HG03066 (cell line): ENCODE results near the gene CCNQ.
"Not testable (repeated sequence)": the region's sequence is repeated elsewhere in the genome, so short reads cannot be mapped to it uniquely, and the experiment has no call there.

Experiments
- ATAC-seq: cut with Tn5 transposase; IDR thresholded peaks from one replicate; pipeline ENCODE4 v1.9.1; 2021; ENCODE audit warnings: low read depth; ENCODE audit not compliant: unreplicated experiment

Gene CCNQ

DNA sequence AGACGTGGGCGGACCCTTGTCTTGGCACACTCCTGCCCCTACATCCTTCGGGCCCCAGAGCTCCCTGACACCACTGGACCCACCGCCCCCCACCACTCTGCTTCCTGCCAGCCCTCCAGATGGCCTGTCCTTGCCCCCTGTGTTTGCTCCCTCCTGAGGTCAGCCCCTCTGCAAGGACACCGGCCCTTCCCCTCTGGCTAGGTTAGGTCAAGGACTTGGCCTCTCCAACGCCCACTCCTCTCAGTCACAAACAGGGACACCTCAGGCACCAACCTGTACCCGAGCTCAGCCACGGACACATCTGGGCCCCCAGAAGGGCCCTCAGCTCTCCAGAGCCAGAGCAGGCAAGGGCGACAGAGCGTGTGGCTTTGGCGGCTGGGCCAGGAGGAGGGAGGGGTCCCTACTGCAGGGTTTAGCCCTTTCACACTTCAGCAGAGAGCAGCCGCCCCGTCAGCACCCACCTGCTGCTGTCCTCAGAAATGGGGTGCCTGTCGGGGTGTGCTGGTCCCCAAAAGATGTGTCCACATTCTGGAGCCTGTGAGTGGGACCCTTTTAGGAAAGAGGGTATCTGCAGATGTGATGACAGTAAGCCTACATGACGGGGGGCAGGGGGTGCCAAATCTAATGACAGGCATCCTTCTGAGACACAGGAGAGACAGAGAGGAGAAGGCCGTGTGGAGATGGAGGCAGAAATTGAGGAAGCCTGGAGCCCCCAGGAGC is 24.5 kb upstream of the CCNQ start:
- no peak for ATAC-seq

DNA sequence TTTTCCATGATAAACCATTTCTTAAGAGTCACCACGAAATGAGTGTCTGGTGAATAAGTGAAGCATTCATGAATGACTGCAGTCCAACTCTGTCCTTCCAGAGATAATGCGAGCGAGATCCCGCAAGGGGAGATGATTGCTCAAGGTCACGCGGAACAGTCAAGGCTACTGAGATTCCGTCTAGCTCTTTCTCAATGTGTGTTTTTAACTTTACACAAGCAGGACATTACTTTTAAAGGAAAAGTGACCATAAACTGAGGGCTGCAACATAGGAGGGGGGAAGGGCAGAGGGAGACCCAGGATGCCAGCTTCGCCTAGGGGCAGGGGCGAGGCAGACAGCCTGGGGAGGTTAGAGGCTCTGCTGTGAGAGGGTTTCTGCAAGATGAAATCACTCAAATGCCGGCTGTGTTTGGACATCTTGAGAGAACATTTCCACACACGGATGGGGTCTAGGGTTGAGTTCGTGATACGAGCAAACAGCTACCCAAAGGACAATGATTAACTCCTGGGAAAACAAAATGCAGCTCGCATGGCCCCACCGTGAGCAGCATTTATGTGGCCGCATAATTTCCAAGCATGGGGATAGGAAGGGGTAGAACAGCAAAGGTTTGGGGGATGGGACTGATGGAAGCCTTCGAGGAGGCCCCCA is 23.8 kb upstream of the CCNQ start:
- ATAC-seq, result no peak

DNA sequence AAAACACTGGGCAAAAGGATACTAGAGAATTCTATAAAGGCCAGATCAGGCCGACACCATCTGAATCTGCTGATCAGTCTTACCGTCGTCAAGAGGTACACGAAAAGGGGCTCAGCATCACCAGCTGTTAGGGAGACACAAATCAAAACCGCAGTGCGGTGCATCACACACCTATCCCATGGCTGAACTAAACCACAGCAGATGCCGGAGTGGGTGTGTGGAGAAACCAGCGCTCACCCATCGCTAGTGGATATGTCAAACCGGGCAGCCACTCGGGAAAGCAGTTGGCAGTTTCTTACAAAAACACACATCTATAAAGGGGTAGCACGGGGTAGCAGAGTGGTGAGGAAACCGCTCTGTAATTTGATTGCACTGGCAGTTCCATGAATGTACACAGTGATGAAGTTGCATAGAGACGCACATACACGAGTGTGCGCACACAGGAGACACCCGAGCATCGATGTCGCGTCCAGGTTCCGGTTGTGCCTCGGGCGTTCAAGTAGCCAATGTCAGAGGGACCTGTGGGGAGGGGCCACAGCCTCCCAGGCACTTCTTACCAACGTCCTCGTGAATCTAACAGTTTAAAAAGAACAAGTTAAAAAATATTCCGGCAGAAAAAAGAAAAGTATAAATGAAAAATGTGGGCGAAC is 23.1 kb upstream of the CCNQ start:
- no peak for ATAC-seq

DNA sequence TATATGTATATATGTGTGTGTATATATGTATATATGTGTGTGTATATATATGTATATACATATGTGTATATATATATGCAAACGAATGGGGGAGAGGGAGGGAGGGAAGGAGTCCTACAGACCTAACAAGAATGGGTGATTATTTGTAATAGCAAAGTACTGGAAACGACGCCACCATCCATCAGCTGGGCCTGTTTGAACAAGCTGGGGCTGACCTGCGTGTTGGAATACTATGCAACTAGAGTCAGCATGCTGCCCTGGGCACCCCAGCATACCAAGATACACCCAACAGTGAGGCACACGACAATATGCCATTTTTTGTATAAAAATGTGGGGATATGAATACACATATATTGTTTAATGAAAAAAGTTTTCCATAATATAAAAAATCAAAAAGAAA is 21.6 kb upstream of the CCNQ start:
- no peak for ATAC-seq

DNA sequence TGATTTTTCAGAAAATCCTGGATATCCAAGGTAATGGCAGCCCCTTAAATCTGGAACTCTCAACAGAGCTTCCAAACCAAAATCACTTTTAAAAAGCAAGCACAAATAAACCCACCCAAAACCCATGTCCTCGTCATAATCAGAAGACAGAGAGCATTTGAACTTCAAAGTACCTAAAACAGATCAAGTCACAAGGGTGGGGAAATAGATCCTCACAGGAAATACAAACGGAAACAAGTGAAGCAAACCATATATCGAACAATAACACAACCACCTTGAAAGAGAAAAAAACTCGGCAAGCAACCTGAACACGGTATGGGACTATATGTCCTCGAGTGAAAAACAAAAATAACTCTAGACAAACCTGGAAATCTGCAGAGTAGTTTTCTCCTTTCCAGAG is 15.9 kb upstream of the CCNQ start:
- no peak for ATAC-seq

DNA sequence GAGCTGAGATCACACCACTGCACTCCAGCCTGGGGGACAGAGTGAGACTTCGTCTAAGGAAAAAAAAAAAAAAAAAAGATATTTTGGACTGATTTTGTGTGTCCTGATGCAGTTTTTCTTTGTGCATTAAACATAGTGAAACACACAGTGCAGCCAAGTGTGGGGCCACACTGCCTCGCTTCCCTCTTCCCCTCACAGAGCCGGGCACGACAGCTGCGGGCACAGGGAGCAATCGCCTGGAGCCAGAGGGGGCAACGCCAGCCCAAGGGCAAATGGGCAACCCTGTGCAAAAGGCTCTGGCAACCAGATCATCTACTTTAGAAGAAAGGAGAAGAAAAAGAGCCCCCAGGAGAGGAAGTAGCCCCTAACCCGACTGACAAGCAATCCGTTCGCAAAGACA is 13.5 kb upstream of the CCNQ start:
- no peak for ATAC-seq

DNA sequence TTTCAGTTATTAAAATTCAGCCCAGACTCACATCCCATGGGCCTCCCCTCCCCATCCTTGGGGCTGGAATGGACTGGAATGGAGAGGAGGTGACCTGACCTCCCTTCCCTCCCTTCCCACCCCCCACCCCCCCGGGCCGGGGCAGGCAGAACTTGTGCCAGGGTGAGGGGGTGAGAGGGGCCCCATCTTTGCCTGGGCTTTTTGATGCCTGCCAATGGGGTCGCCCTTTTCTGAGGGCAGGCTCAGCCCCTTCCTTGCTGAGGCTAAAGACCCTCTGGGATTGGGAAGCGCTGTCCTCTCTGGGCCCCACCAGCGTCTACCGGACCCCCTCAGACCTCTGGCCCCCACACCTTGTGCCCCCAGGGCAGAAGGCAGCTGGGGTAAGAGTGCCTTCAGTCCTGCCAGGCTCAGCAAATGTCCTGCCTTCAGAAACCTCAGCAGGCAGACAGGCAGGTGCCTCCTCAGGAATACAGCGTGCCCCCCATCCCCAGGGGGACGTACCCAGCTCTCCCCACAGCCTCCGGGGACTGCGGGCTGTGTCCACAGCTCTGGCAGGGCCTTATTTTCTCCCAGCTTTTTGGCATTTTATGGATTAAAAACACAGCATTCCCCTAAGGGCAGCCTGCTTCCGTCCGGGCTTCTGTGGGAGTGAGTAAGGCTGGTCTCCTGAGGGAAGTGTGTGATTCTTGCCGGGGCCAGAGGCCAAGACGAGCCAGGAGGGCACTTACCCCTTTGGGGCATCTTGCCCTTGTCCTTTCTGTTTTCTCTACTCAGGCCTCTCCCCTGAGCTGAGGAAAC is 12.6 kb upstream of the CCNQ start:
- ATAC-seq, result no peak

DNA sequence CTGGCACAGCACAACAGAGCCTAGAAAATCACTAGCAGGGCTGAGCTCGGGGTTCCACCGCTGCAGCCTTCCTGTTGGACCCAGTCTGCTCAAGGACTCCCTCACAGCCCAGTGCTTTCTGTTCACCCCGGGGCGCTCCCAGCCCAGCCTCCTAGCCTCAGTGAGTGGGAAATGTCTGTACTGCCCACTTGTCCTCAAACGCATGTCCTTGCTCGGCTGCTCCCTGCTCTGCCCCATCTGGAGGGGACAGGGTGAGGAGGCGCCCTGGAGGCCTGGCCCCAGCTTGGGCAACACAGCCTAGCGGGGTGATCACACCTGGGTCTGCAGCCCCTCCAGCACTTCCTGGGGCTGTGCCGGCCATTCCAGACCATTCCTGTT is 11.9 kb upstream of the CCNQ start:
- no peak for ATAC-seq

DNA sequence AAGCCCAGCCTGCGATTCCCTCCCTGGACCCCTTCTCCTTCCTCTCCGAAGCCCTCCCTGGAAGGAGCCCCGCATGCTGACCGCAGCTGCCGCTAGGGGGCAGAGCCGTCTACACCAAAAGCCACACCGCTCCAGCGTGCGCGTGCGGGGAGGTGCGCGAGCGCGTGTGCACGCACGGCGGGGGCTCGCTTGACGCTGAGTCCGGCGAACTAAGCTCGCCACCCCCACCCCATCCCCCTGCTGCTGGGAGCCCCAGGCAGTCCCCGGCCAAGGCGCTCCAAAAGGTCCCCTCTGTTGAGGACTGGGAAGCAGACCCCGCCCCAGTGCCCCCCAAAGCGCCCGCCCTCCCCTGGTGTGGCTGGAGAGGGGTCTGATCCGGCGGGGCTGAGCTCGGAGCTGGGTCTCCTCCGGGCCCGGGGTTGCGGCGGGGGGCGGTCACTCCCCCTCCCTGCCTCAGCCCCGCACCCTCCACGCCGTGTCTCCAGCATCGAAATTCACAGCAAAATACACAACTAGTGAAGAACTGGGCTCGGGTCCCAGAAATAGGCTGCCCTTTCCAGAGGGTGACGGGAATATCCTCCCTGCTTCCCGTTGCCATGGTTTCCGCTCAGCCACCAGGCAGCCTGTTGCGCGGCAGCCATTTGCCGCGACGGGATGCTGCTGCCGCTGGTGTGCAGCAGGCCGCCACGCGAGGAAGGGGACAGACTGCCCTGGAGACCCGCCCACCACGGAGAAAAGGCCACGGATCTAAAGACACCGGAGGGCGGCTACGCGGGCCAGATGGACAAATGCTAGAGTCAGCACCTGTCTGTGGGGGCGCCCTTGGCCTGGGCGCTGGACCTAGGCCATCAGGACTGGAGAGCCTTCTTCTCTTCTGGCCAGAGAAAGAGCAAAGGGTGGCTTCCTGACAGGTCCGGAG is 11.2 kb upstream of the CCNQ start:
- no peak for ATAC-seq

DNA sequence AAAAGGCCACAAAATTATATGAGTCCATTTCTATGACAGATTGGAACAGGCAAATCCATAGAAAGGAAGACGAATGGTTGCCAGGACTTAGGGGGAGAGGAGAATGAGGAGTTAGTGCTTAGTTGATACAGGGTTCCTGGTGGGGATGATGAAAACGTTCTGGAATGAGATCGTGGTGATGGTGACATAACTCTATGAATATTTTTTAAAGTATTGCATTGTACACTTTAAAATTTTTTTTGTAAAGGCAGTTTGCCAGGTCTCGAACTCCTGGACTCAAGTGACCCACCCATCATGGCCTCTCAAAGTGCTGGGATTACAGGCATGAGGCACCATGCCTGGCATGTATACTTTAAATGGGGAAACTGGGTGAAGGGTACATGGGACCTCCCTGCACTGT is 9.9 kb upstream of the CCNQ start:
- no peak for ATAC-seq

DNA sequence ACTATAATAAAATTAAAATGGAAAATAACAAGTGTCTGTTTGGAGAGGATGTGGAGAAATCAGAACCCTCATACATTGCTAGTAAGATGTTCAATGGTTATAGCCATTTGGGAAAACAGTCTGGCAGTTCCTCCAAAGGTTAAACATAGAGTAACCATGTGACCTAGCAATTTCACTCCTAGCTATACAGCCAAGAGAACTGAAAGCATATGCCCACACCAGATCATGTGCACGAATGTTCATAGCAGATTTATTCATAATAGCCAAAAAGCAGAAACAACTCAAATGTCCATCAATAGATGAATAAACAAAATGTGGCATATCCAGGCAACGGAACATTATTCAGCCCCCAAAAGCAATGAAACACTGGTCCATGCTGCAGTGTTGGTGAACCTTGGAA is 9.4 kb upstream of the CCNQ start:
- ATAC-seq, result no peak

DNA sequence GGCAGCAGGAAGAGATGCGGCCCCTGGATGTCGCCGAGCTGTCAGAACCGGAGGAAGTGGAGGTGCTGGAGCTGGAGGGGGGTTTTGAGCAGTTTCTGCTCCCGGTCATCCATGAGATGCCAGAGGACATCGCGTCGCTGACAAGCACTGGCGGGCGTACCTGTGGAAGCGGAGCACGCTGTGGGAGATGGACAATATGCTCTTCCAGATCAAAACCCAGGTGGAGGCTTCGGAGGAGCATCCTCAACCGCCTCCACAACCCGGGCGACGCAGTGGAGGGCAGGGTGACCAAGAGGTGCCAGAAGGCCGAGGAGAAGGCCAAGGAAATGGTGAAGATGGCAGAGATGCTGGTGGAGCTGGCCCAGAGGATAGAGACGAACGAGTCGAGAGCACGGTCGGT is 7.6 kb upstream of the CCNQ start:
- ATAC-seq, result no peak

DNA sequence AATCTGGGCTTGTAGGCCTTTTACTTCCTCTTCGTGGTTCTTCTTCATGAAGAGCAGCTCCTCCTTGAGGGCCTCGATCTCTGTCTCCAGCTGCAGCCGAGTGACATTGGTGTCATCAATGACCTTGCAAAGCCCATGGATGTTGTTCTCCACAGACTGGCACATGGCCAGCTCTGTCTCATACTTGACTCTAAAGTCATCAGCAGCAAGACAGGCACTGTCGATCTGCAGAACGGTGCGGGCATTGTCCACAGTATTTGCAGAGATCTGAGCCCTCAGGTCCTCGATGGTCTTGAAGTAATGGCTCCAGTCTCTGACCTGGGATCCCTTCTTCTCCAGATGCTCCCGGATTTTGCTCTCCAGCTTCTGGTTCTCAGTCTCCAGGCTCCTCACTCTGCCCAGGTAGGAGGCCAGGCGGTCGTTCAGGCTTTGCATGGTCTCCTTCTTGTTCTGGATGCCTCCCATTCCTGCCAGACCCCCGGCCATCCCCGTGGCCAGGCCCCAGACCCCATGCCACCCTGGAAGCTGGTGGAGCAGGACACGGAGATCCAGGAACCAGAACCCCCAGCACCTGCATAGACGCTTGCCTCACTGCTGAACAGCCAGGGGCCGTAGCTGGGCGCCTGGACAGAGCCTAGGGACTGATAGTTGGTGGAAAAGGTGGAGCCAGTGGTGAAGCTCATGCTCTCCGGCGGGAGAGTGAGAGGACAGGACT is 5.9 kb upstream of the CCNQ start:
- not testable (repeated sequence) for ATAC-seq

DNA sequence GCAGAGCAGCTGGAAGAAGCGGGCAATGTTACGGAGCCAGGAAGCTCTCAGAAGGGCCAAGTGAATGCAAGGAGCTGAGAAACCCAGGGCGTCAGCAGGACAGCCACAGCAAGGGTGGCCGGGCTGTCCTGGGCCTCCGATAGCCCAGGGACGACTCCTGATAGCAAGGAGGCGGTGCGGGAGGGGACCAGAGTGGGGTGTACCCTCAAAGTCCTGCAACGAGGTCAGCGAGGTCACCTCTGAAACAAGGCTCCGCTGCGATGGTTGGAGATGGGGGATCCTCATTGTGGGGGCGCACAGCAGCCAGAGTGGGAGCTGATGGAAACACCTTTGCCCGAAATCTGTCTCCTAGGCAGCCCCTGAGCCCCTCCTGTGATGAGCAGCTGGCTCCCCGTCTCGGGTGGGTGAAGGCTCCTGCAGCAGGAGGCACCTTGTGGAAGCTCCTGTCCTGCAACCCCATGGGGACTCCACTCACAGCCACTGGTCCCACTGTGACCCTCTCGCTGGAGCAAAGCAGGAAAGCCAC is 4.3 kb upstream of the CCNQ start:
- ATAC-seq, result no peak

DNA sequence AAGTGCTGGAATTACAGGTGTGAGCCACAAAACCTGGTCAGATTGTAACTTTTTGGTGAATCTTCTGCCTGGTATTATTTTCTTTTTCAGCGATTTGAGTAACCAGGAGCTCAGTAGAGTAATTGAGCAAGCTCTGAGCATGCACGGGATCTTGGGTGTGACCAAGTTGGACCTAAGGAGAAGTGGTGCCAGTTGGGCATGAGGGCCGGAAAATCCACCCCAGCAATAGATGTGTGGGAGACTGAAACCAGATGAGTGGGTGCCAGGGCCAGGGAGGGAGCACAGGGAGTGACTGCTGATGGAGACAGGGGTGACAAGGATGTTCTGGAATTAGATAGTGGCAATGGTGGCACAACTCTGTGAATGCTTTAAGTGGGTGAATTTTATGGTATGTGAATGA is 3.7 kb upstream of the CCNQ start:
- no peak for ATAC-seq

DNA sequence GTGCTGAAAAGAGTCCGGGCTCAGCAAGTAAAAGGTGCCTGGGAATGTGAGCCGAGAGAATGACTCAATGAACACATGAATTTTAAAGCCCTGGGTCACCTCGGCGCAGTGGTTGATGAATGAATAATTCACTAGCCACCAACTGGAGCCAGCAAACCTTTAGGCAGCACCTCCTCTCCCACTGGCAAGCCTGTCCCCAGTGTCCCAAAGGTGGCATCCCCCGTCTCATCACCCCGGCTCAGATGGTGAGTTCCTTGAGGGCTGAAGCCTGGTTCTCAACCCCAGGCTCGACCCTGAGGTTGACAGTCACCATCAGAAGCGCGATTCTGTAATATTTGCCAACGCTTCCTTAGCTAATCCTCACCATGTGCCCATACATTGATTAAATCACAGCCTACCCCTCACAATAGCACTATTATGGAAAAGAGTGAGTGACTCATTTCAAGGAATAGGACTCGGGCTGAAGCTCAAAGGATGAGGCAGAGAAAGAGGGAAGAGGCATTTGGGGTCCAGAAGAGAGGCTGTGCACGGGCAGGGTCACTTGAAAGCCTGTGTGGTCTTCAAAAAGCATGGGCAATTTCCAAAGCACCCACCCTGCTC is 2.7 kb upstream of the CCNQ start:
- no peak for ATAC-seq

DNA sequence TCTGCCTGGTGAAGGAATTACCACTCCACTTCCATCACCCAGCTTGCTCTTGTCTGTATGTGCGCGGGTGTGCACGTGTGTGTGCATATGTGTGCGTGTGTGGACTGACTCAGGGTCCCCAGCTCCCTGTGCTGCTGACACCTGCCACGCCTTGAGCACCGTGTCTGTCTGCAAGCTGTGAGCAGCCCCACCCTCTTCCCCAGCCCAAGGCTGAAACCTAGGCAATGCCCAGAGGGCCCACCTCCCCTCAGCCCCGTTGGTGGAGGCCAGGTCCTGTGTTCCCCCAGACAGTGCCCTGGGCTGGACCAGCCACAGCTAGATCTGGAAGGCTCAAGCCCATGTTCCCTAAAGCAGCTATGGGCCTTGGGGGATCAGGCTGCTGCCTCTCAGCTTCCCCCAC is 2.0 kb upstream of the CCNQ start:
- no peak for ATAC-seq

DNA sequence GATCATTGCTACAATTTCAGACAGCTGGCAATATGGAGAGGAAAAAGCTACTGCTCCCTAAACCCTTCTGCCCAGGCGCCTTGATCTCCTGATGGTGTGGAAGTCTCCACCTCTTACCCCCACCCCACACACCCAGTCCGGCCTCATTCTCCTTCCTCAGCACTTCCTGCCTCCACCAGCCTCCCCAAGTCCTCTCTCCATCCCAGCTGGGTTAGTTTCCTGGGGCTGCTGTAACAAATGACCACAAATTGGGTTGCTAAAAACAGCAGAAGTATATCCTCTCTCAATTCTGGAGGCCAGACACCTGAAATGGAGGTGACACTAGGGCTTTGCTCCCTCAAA is 1.1 kb upstream of the CCNQ start:
- ATAC-seq, result no peak
